HepG2 (cell line): ENCODE results near the gene OBI1. TPM values are rescaled to one million over a fixed set of nuclear protein-coding genes. Genes with fewer than 3 reads are reported as not detected.
A peak's percentile ranks its signal among the peaks of the same experiment; 100 is the strongest.

Experiments
- ATAC-seq: fragments of 200-7000 bp; cut with Tn5 transposase; 3 replicates; pipeline ENCODE4 v1.9.1; 2020; ENCODE audit warnings: mild to moderate bottlenecking, moderate library complexity
- BruUV-seq: library from RNA; stranded (reverse); fragments of 400-500 nt; replicated peaks from 2 replicates; lab custom pipeline; 2021; lab: Mats Ljungman, UMichigan
- CTCF ChIA-PET: fragments of 300-600 bp; formaldehyde crosslinking; extraction: SDS; loops from one replicate; lab custom pipeline; 2021; ENCODE audit warnings: low total read pairs, inconsistent platforms, low intra/inter-chr PET ratio; lab: Yijun Ruan, JAX
- POLR2A ChIA-PET: fragments of 350-600 bp; sonication (Branson Sonifier 250); formaldehyde crosslinking; loops from one replicate; lab custom pipeline; 2020; ENCODE audit warnings: antibody characterized with exemption, inconsistent platforms; lab: Yijun Ruan, JAX
- DNase-seq: peaks from one replicate; pipeline ENCODE4 v3.0.0-alpha.2; 2015; ENCODE audit warnings: low spot score
- FAIRE-seq: peaks from 3 replicates; lab custom pipeline; 2011; peaks lifted over from hg19 to GRCh38; lab: Jason Lieb, UNC
- H2AFZ ChIP-seq: one replicate; pipeline ENCODE4 v1.6.1; 2011; ENCODE audit warnings: low read length, inconsistent platforms
- H3K27ac ChIP-seq: fragments of 300-600 bp; 3 replicates; pipeline ENCODE4 v1.8.0; 2011; ENCODE audit warnings: mixed run types, mild to moderate bottlenecking, mixed read lengths, low read length, inconsistent platforms; ENCODE audit not compliant: insufficient read depth; ENCODE audit errors: extremely low read length
- H3K27me3 ChIP-seq, 2 experiments: fragments of 200-600 bp in 1 of 2; 2 replicates in 1 of 2; 3 replicates in 1 of 2; pipeline versions ENCODE4 v1.6.0 to v1.8.0; 2011; ENCODE audit warnings: low read length in 2 of 2, mild to moderate bottlenecking in 2 of 2, moderate library complexity in 2 of 2, inconsistent platforms in 1 of 2; ENCODE audit not compliant: insufficient read depth in 2 of 2, control insufficient read depth in 1 of 2
- H3K36me3 ChIP-seq, 2 experiments: fragments of 200-600 bp in 1 of 2; replicated peaks in 1 of 2; 2 replicates in 1 of 2; 3 replicates in 1 of 2; pipeline versions ENCODE4 v1.5.1 to v1.8.0; 2011; ENCODE audit warnings: low read length in 2 of 2, inconsistent platforms in 1 of 2; ENCODE audit not compliant: insufficient read depth in 2 of 2, control insufficient read depth in 1 of 2
- H3K4me1 ChIP-seq: 2 replicates; pipeline ENCODE4 v1.5.1; 2012; ENCODE audit warnings: low read length, inconsistent platforms; ENCODE audit not compliant: insufficient read depth
- H3K4me2 ChIP-seq: 2 replicates; pipeline ENCODE4 v1.6.0; 2011; ENCODE audit warnings: low read depth, low read length, inconsistent platforms
- H3K4me3 ChIP-seq, 3 experiments: fragments of 200-600 bp in 1 of 3; sonication (generic), shearing (Covaris generic) in 1 of 3; replicated peaks in 1 of 3; 2 replicates each; pipeline ENCODE4 v1.5.1; 2011 to 2016; ENCODE audit warnings: low read length in 3 of 3, inconsistent platforms in 2 of 3, low read depth in 2 of 3, mild to moderate bottlenecking in 2 of 3, control low read depth in 1 of 3, mixed read lengths in 1 of 3; ENCODE audit not compliant: insufficient read depth in 1 of 3
- H3K79me2 ChIP-seq: one replicate; pipeline ENCODE4 v1.6.1; 2011; ENCODE audit warnings: low read length, inconsistent platforms; ENCODE audit not compliant: insufficient read depth
- H3K9ac ChIP-seq: 2 replicates; pipeline ENCODE4 v1.6.0; 2011; ENCODE audit warnings: mild to moderate bottlenecking, low read depth, low read length, inconsistent platforms; ENCODE audit not compliant: insufficient read depth
- H3K9me3 ChIP-seq: 2 replicates; pipeline ENCODE4 v1.5.1; 2012; ENCODE audit warnings: mild to moderate bottlenecking, low read length
- H4K20me1 ChIP-seq: 2 replicates; pipeline ENCODE4 v1.6.0; 2011; ENCODE audit warnings: inconsistent platforms, mild to moderate bottlenecking, low read length, moderate library complexity; ENCODE audit not compliant: insufficient read depth
- ELF3 ChIP-seq: IDR thresholded peaks from 2 replicates; pipeline ENCODE4 v1.6.1; 2016; ENCODE audit warnings: missing genetic modification reagents, missing compliant biosample characterization
- NKX3-1 ChIP-seq: sonication (generic); formaldehyde crosslinking; IDR thresholded peaks from 2 replicates; pipeline ENCODE4 v1.5.0; 2020; ENCODE audit warnings: missing genetic modification reagents
- PAF1 ChIP-seq: IDR thresholded peaks from 2 replicates; pipeline ENCODE4 v1.6.1; 2016; ENCODE audit warnings: missing genetic modification reagents, missing compliant biosample characterization
- REPIN1 ChIP-seq: sonication (generic); formaldehyde crosslinking; IDR thresholded peaks from 2 replicates; pipeline ENCODE4 v1.8.0; 2022; ENCODE audit warnings: missing genetic modification reagents, low read depth, mild to moderate bottlenecking, borderline replicate concordance
- SP140L ChIP-seq: sonication (generic); formaldehyde crosslinking; IDR thresholded peaks from 2 replicates; pipeline ENCODE4 v1.4.0; 2020; ENCODE audit warnings: missing genetic modification reagents, borderline replicate concordance
- TOPORS ChIP-seq: sonication (generic); formaldehyde crosslinking; IDR thresholded peaks from 2 replicates; pipeline ENCODE4 v1.8.0; 2023; ENCODE audit warnings: mild to moderate bottlenecking, missing genetic modification reagents
- ZNF10 ChIP-seq: sonication (generic); formaldehyde crosslinking; IDR thresholded peaks from 2 replicates; pipeline ENCODE4 v1.4.0; 2020; ENCODE audit warnings: mild to moderate bottlenecking, low read depth, missing genetic modification reagents, borderline replicate concordance
- ZNF792 ChIP-seq: IDR thresholded peaks from 2 replicates; pipeline ENCODE4 v1.6.1; 2016
- WGBS: methylation state at CpG from one replicate; pipeline ENCODE4 v1.1.6; 2017; ENCODE audit warnings: low lambda C conversion rate; 5-methylcytosine and 5-hydroxymethylcytosine counted together
- in situ Hi-C: cut with HindIII; loops from 2 replicates; pipeline ENCODE4 v1.10.0; 2017; ENCODE audit warnings: low pct_unique_long_range_greater_than_20kb; ENCODE audit not compliant: extremely low pct_ligation_motif_present
- intact Hi-C: fragments of 100-400 bp; cut with micrococcal nuclease; formaldehyde crosslinking; loops from one replicate; pipeline ENCODE4 v1.10.0; 2022; ENCODE audit not compliant: unreplicated experiment
- polyA plus RNA-seq, 8 experiments: library from polyadenylated mRNA; depleted of rRNA in 3 of 8; stranded (reverse) in 7 of 8; unstranded in 1 of 8; fragments of >200 nt; fragmentation: Illumina TruSeq in 4 of 8; extraction: Trizol in 4 of 8; gene quantifications; 2 replicates each; pipeline versions ENCODE4 v1.2.1 to v1.2.3, GENCODE V29; 2011 to 2016; ENCODE audit warnings: low read depth in 4 of 8, missing spikeins in 1 of 8, mixed read lengths in 1 of 8; ENCODE audit not compliant: insufficient read depth in 1 of 8
- total RNA-seq, 5 experiments: library from RNA; depleted of rRNA; stranded (reverse); fragments of >200 nt; fragmentation: Illumina TruSeq; extraction: Trizol; gene quantifications; 2 replicates each; pipeline ENCODE4 v1.2.3, GENCODE V29; 2016; ENCODE audit warnings: low read depth in 1 of 5
- TF ChIP-seq, protein P1 (sequence below): IDR thresholded peaks from 2 replicates; pipeline ENCODE4 v1.6.1; 2016; ENCODE audit warnings: mild to moderate bottlenecking
- TF ChIP-seq, protein P2 (sequence below): sonication (generic); formaldehyde crosslinking; conservative IDR thresholded peaks from 2 replicates; pipeline ENCODE4 v1.8.0; 2022; ENCODE audit warnings: mild to moderate bottlenecking, moderate library complexity, missing genetic modification reagents
- TF ChIP-seq, protein P3 (sequence below): sonication (generic); formaldehyde crosslinking; IDR thresholded peaks from 2 replicates; pipeline ENCODE4 v1.4.0; 2020; ENCODE audit warnings: low read depth, missing genetic modification reagents
- TF ChIP-seq, protein P4 (sequence below): sonication (generic); formaldehyde crosslinking; IDR thresholded peaks from 2 replicates; pipeline ENCODE4 v1.5.0; 2020; ENCODE audit warnings: mild to moderate bottlenecking, missing genetic modification reagents, borderline replicate concordance
- TF ChIP-seq, protein P5 (sequence below): fragments of 450-650 bp; IDR thresholded peaks from 2 replicates; pipeline ENCODE4 v1.6.1; 2017
- TF ChIP-seq, protein P6 (sequence below): sonication (generic); formaldehyde crosslinking; IDR thresholded peaks from 2 replicates; pipeline ENCODE4 v1.5.0; 2020; ENCODE audit warnings: mild to moderate bottlenecking, low read depth, missing genetic modification reagents, borderline replicate concordance

OBI1 gene
- total and polyA plus RNA-seq, 2 of the 13 experiments (the other 11 are each of a cell fraction or from before 2014, with no cell fraction given) = 7.8 to 23.5 TPM

DNA sequence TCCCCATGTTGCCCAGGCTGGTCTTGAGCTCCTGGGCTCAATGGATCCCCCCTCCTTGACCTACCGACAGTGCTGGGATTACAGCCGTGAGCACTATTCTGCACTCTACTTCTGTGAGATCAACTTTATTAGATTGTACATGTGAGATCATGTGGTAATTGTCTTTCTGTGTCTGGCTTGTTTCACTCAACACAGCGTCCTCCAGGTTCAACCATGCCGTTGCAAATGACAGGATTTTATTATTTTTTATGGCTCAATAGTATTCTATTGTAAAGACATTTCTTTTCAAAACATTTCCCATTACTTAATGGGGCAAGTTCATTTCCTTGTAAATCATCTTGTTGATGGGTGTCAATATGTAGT, 1.5 kb upstream of the OBI1 start:
- intact Hi-C loops (no loop called here), in situ Hi-C loops (no loop called here)
- WGBS = 61% methylated on average over 2 of the region's 4 CpGs
- no peak for DNase-seq
- H3K27ac ChIP-seq = no peak overlapping the region
- H3K27me3 ChIP-seq = peaks cover 0 to 17% of the 10 kb centered on the region in 2 experiments; a peak in 2 of 5 replicates
- H3K79me2 ChIP-seq = peaks cover 28% of the 10 kb centered on the region
- BruUV-seq = no TSS peak
- H2AFZ ChIP-seq = peak overlapping the region; percentile 100
- peaks cover 16% of the 10 kb centered on the region for H3K4me1 ChIP-seq
- H4K20me1 ChIP-seq = peaks cover 4% of the 10 kb centered on the region
- peak; percentile 26 for ATAC-seq
- ChIA-PET POLR2A (interaction anchor here (0.8 to 1.2 kb wide), 3 partner anchors 15 to 57 kb away, joined by 3 to 4 read pairs (median 3); partner anchors contain the start of gene POU4F1), CTCF (no interaction called here)
- no peaks in the 10 kb centered on the region for H3K36me3 ChIP-seq
- FAIRE-seq = no peak
- H3K9ac ChIP-seq = peak overlapping the region; percentile 83
- no peaks in the 10 kb centered on the region for H3K9me3 ChIP-seq
- H3K4me3 ChIP-seq = peak overlapping the region; percentile 79 to 90 (median 90); a peak in 5 of 6 replicates
- peak overlapping the region; percentile 95 for H3K4me2 ChIP-seq
- no peak for TF ChIP-seq REPIN1
- TF ChIP-seq ZNF792 (CRISPR knock-in tag) = 0 out of 2 replicates have a peak, but pooled peaks have one; percentile 5
- TF ChIP-seq ZNF10 = no peak
- TF ChIP-seq, protein P1, sequence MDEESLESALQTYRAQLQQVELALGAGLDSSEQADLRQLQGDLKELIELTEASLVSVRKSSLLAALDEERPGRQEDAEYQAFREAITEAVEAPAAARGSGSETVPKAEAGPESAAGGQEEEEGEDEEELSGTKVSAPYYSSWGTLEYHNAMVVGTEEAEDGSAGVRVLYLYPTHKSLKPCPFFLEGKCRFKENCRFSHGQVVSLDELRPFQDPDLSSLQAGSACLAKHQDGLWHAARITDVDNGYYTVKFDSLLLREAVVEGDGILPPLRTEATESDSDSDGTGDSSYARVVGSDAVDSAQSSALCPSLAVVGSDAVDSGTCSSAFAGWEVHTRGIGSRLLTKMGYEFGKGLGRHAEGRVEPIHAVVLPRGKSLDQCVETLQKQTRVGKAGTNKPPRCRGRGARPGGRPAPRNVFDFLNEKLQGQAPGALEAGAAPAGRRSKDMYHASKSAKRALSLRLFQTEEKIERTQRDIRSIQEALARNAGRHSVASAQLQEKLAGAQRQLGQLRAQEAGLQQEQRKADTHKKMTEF (CRISPR knock-in tag) = 0 out of 2 replicates have a peak, but pooled peaks have one; percentile 0
- TF ChIP-seq, protein P2, sequence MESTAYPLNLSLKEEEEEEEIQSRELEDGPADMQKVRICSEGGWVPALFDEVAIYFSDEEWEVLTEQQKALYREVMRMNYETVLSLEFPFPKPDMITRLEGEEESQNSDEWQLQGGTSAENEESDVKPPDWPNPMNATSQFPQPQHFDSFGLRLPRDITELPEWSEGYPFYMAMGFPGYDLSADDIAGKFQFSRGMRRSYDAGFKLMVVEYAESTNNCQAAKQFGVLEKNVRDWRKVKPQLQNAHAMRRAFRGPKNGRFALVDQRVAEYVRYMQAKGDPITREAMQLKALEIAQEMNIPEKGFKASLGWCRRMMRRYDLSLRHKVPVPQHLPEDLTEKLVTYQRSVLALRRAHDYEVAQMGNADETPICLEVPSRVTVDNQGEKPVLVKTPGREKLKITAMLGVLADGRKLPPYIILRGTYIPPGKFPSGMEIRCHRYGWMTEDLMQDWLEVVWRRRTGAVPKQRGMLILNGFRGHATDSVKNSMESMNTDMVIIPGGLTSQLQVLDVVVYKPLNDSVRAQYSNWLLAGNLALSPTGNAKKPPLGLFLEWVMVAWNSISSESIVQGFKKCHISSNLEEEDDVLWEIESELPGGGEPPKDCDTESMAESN (CRISPR knock-in tag) = no peak
- TF ChIP-seq, protein P3, sequence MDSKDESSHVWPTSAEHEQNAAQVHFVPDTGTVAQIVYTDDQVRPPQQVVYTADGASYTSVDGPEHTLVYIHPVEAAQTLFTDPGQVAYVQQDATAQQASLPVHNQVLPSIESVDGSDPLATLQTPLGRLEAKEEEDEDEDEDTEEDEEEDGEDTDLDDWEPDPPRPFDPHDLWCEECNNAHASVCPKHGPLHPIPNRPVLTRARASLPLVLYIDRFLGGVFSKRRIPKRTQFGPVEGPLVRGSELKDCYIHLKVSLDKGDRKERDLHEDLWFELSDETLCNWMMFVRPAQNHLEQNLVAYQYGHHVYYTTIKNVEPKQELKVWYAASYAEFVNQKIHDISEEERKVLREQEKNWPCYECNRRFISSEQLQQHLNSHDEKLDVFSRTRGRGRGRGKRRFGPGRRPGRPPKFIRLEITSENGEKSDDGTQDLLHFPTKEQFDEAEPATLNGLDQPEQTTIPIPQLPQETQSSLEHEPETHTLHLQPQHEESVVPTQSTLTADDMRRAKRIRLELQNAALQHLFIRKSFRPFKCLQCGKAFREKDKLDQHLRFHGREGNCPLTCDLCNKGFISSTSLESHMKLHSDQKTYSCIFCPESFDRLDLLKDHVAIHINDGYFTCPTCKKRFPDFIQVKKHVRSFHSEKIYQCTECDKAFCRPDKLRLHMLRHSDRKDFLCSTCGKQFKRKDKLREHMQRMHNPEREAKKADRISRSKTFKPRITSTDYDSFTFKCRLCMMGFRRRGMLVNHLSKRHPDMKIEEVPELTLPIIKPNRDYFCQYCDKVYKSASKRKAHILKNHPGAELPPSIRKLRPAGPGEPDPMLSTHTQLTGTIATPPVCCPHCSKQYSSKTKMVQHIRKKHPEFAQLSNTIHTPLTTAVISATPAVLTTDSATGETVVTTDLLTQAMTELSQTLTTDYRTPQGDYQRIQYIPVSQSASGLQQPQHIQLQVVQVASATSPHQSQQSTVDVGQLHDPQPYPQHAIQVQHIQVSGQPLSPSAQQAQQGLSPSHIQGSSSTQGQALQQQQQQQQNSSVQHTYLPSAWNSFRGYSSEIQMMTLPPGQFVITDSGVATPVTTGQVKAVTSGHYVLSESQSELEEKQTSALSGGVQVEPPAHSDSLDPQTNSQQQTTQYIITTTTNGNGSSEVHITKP = no peak
- TF ChIP-seq, protein P4, sequence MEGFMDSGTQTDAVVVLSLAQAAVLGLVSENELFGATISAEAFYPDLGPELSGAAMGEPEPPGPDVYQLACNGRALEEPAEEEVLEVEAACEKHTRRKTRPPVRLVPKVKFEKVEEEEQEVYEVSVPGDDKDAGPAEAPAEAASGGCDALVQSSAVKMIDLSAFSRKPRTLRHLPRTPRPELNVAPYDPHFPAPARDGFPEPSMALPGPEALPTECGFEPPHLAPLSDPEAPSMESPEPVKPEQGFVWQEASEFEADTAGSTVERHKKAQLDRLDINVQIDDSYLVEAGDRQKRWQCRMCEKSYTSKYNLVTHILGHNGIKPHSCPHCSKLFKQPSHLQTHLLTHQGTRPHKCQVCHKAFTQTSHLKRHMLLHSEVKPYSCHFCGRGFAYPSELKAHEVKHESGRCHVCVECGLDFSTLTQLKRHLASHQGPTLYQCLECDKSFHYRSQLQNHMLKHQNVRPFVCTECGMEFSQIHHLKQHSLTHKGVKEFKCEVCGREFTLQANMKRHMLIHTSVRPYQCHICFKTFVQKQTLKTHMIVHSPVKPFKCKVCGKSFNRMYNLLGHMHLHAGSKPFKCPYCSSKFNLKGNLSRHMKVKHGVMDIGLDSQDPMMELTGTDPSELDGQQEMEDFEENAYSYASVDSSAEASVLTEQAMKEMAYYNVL = no peak
- TF ChIP-seq, protein P5, sequence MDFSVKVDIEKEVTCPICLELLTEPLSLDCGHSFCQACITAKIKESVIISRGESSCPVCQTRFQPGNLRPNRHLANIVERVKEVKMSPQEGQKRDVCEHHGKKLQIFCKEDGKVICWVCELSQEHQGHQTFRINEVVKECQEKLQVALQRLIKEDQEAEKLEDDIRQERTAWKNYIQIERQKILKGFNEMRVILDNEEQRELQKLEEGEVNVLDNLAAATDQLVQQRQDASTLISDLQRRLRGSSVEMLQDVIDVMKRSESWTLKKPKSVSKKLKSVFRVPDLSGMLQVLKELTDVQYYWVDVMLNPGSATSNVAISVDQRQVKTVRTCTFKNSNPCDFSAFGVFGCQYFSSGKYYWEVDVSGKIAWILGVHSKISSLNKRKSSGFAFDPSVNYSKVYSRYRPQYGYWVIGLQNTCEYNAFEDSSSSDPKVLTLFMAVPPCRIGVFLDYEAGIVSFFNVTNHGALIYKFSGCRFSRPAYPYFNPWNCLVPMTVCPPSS = no peak
- TF ChIP-seq ELF3 (CRISPR knock-in tag) = no peak
- TF ChIP-seq PAF1 (CRISPR knock-in tag) = no peak
- TF ChIP-seq SP140L (CRISPR knock-in tag) = no peak
- no peak for TF ChIP-seq NKX3-1 (CRISPR knock-in tag)
- no peak for TF ChIP-seq TOPORS (CRISPR knock-in tag)
- TF ChIP-seq, protein P6, sequence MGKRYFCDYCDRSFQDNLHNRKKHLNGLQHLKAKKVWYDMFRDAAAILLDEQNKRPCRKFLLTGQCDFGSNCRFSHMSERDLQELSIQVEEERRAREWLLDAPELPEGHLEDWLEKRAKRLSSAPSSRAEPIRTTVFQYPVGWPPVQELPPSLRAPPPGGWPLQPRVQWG (CRISPR knock-in tag) = no peak
